Endothelial cell of hepatic sinusoid (primary cell): ENCODE data around the gene HIVEP3.

Experiments used
- in situ Hi-C: cut with HindIII; loops from 2 replicates; pipeline ENCODE4 v1.10.0; 2017; ENCODE audit warnings: low sequenced_read_pairs

HIVEP3 gene

DNA sequence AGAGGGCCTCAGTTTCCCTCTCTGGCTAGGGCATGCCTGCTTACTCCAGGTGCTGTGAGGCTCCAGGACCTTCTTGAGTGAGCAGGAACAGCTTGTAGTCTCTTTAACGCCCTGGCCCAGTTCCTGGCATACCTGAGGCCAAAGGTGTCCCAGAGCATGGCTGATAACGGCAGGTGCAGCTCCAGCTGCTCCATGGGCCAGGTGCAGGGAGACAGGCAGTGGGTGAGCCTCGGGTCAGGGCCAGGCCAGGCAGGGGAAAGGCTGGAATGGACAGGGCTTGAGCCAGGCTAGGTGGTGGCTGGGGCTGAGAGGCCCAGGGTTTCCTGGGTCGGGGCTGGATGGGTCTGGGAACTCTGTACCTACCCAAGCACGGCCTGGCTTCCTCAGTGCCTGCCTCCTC lies 452.6 kb downstream of the HIVEP3 start:
- in situ Hi-C loops: no loop called here

DNA sequence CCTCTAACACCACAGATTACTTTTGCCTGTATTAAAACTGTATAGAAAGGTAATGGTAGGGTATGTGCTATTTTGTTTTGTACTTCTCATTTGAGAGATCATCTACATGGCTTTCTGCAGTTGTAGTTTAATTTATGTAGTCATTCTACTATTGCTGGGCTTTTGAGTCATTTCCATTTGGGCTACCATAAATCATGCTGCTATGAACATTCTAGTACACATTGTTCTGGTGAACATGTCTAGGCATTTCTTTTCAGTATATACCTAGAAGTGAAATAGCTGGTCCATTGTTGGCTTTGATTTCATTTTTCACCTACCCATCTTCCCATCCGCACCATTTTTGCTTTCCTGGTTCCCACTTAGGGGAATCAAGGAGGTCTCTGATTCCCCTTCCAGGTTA lies 453.0 kb downstream of the HIVEP3 start:
- in situ Hi-C loops: no loop called here

DNA sequence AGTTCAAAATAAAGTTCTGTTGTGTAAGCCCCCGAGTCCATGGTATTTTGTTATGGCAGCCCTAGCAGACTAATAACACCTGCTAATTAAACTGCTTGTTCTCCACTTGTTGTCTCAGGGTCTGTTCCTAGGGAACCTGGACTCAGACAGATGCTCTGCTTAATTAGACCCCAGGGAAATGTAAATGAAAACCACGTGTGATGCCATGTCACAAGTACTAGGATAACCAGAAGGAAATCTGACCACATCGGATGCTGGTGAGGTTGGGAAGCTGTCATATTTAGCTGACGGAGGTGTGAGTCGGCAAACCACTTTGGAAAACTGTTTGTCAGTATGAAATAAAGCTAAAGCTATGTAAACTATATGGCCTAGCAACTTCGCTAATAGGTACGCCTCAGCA lies 453.8 kb downstream of the HIVEP3 start:
- in situ Hi-C loops: no loop called here

DNA sequence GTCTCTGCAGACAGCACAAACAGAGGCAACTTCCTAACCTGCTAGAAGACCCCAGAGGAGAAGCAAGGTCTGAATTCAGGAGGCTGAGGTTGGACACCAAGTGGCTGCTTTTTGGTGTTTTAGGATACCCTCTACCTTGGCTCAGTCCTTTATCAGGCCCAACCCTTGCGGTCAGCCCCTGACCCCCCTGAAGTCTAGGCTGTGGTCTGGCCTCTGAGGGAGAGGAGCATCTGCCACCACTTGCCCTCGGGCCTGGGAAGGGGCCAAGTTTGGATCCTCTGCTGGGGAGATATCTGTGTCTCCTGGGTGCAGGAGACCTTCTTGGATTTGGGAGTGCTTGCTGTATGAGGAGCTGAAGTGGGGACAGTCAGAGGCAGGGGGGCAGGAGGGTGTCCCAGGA lies 455.2 kb downstream of the HIVEP3 start:
- in situ Hi-C loops: no loop called here

DNA sequence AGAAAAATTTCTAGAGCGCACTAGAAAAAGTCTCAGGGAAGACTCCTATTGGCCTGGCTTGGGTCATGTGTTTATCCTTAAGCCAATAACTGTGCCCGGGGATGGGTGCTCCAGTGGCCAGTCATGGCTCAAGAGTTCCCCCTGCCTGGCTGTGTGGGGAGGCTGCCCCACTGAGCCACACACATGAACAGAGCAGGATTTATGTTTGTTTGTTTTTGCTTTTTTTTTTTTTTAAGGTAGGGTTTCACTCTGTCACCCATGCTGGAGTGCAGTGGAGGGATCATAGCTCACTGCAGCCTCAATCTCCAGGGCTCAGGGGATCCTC lies 456.1 kb downstream of the HIVEP3 start:
- in situ Hi-C loops: no loop called here

DNA sequence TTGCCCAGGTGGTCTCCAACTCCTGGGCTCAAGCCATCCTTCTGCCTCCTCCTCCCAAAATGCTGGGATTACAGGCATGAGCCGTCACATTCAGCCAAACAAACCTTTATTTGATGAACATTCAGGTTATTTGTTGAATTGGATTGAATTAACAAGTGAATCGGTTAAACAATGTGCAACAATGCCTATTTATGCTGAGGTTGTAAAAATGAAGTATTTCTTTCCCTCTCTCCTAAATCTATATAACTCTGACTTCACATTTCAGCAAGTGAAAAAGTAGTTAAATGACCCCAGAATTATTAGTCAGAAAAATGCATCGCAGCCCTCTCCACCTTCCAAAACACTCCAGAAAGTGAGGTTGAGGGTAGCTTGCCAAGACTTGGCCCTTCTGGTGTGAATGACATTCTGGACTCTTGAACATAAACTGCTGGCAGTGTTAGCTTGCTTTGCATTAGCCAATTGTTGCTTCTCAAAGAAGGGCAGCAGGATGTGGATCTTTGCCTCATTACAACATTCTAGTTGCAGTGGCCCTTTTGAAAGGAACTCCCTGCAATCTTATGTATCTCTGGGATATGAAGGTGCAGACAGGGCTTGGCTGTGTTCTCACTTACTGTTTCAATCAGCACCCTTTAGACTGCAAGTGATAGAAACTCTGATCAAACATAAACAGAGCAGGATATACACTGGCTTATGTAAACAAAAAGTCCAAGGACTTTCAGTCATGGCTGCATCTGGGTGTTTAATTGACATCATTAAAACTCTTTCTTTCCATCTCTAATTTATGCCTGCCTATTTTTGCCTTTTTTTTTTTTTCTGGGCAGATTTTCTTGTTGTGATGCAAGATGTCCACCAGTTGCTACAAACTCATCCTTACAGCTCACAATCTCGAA lies 456.7 kb downstream of the HIVEP3 start:
- in situ Hi-C loops: no loop called here

DNA sequence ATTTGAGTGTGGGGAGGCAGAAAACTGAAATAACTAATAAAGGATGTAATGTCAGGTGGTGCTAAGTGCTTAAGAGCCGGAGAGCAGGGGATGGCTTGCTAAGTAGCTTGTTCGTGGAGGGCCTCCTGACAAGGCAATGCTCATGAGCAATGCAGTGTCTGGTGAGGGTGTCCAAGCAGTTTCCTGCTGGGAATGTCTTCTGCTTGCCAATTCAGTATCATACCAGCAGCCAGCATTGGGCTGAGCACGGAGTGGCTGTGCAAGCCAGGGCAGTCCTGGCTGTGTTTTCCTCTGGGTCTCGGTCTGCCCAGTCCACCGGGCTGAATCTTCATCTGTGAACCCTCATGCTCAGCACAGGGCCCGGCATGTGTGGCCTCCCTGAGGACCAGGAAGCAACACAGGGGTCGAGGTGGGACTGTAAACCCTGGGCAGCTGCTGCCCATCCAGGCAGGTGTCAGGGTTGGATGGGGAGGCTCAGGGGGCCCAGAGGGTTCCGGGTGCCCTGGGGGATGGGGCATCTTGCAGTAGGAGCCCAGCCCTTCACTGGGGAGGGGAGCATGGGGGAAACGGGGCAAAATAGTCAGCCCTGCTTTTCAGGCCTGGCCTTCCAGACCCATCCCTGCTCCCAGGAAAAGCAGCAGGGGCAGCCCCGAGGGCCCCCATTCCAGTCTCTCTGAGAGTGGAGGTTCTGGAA lies 461.7 kb downstream of the HIVEP3 start:
- in situ Hi-C loops: no loop called here
